ENCODE data around the gene CAPS2. TPM values are rescaled to one million over a fixed set of nuclear protein-coding genes. Genes with fewer than 3 reads are reported as not detected.

Gene CAPS2
- total and polyA plus RNA-seq, 10 of the 15 experiments (the other 5 are each of a cell fraction or from before 2014, with no cell fraction given) = 2.0 to 6.4 (median 4.2) TPM

DNA sequence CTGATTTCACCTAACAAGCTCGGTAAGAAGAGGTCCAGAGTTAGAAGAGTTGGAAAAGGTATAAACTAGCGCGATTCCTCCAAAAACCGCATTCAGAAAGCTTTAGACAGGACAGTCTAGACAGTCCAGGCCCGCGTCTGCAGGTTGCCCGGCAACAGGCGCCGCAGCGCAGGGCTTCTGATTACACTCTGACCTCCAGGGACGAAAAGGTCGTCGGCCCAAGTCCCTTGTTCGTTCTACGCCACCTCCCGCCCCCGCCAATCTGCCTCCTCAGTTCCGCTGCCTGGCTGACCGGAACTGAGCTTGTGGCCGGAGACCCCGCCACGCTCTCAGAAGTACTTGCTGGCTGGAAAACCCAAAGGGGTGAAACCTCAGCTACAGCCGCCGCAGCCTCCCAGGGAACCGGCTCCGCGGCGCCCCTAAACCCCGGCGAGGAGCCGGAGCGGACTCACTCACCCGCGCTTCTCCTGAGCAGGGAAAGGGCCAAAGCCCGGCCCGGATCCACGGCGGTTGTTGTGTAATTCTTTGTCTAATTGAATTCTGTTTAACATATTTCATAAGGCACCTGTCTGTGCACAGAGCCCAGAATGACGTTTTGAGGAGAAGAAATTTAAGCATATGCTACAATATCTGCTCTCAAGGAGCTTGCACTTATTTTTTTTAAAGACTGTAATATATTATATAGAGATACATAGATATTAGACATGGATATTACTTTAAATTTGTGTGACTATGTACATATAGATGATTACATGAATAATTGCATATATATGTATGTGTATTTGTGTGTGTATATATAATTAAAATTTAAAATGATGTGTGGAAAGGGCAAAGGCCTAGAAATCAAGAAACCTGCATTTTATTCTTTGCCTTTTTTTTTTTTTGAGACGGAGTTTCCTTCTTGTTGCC, at the start of gene CAPS2 (continued):
- TF ChIP-seq, protein P1, sequence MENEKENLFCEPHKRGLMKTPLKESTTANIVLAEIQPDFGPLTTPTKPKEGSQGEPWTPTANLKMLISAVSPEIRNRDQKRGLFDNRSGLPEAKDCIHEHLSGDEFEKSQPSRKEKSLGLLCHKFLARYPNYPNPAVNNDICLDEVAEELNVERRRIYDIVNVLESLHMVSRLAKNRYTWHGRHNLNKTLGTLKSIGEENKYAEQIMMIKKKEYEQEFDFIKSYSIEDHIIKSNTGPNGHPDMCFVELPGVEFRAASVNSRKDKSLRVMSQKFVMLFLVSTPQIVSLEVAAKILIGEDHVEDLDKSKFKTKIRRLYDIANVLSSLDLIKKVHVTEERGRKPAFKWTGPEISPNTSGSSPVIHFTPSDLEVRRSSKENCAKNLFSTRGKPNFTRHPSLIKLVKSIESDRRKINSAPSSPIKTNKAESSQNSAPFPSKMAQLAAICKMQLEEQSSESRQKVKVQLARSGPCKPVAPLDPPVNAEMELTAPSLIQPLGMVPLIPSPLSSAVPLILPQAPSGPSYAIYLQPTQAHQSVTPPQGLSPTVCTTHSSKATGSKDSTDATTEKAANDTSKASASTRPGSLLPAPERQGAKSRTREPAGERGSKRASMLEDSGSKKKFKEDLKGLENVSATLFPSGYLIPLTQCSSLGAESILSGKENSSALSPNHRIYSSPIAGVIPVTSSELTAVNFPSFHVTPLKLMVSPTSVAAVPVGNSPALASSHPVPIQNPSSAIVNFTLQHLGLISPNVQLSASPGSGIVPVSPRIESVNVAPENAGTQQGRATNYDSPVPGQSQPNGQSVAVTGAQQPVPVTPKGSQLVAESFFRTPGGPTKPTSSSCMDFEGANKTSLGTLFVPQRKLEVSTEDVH (IDR thresholded peaks at IDR 0.05; ENCODE audit: low read depth, partially characterized antibody) = no peak
- no peak for TF ChIP-seq BACH1 (IDR thresholded peaks at IDR 0.05; ENCODE audit: borderline replicate concordance)
- TF ChIP-seq GABPA (IDR thresholded peaks at IDR 0.05; ENCODE audit: low read depth) = peak; percentile 27; the same call in 1 of the 2 replicates
- TF ChIP-seq GATAD2B (conservative IDR thresholded peaks at IDR 0.05; ENCODE audit: low read depth) = peak; percentile 65; the same call in 1 of the 2 replicates
- no peak for TF ChIP-seq HDAC2 (IDR thresholded peaks at IDR 0.05)
- TF ChIP-seq NBN (IDR thresholded peaks at IDR 0.05) = no peak
- peak; percentile 70 for TF ChIP-seq CREM (IDR thresholded peaks at IDR 0.05; ENCODE audit: low read depth)
- TF ChIP-seq, protein P2, sequence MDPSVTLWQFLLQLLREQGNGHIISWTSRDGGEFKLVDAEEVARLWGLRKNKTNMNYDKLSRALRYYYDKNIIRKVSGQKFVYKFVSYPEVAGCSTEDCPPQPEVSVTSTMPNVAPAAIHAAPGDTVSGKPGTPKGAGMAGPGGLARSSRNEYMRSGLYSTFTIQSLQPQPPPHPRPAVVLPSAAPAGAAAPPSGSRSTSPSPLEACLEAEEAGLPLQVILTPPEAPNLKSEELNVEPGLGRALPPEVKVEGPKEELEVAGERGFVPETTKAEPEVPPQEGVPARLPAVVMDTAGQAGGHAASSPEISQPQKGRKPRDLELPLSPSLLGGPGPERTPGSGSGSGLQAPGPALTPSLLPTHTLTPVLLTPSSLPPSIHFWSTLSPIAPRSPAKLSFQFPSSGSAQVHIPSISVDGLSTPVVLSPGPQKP (IDR thresholded peaks at IDR 0.05; ENCODE audit: low read depth, low read length) = peak; percentile 16; the same call in 1 of the 2 replicates
- TF ChIP-seq IKZF2 (IDR thresholded peaks at IDR 0.05) = peak; percentile 60 to 66; a peak in 2 of 4 replicates
- no peak for TF ChIP-seq RCOR1 (conservative IDR thresholded peaks at IDR 0.05; ENCODE audit: low read depth, low read length)
- 0 out of 2 replicates have a peak, but pooled peaks have one; percentile 24 for TF ChIP-seq RFX5 (IDR thresholded peaks at IDR 0.05; ENCODE audit: low read depth, low read length)
- no peak for TF ChIP-seq HDGF (IDR thresholded peaks at IDR 0.05)
- peak; percentile 97; the same call in 1 of the 2 replicates for TF ChIP-seq CBX5 (IDR thresholded peaks at IDR 0.05; ENCODE audit: low read depth)
- TF ChIP-seq RBBP5 (conservative IDR thresholded peaks at IDR 0.05) = no peak
- peak; percentile 4 for TF ChIP-seq SIX5 (IDR thresholded peaks at IDR 0.05; ENCODE audit: low read depth, low read length, severe bottlenecking)
- no peak for TF ChIP-seq ZNF274 (IDR thresholded peaks at IDR 0.05; ENCODE audit: insufficient read depth, insufficient read length)
